Spleen (tissue), 11 donors: Measurements from ENCODE around the gene FLACC1. TPM values are rescaled to one million over a fixed set of nuclear protein-coding genes. Genes with fewer than 3 reads are reported as not detected.

Source experiments
- DNase-seq: peaks from one replicate; pipeline ENCODE4 v3.0.0-alpha.2; 2020
- H3K27ac ChIP-seq, 8 donors: fragments of 200-600 bp; sonication (generic) in 7 of 8; 1 replicate in 4 of 8; 2 replicates in 4 of 8; pipeline versions ENCODE4 v1.5.0 to v1.8.0; 2016 to 2021; ENCODE audit warnings: inconsistent platforms in 4 of 8, mild to moderate bottlenecking in 4 of 8, moderate library complexity in 1 of 8
- H3K27me3 ChIP-seq, 7 donors: fragments of 200-600 bp; sonication (generic) in 6 of 7; replicated peaks in 1 of 7; 1 replicate in 4 of 7; 2 replicates in 3 of 7; pipeline versions ENCODE4 v1.5.0 to v1.8.0; 2016 to 2021; ENCODE audit warnings: inconsistent platforms in 3 of 7, mild to moderate bottlenecking in 1 of 7
- H3K36me3 ChIP-seq, 6 donors: fragments of 200-600 bp; sonication (generic) in 5 of 6; 1 replicate in 4 of 6; 2 replicates in 2 of 6; pipeline versions ENCODE4 v1.5.0 to v1.8.0; 2016 to 2021; ENCODE audit warnings: inconsistent platforms in 2 of 6
- H3K4me1 ChIP-seq, 6 donors: fragments of 200-600 bp; sonication (generic) in 5 of 6; 1 replicate in 3 of 6; 2 replicates in 3 of 6; pipeline versions ENCODE4 v1.5.0 to v1.8.0; 2016 to 2021; ENCODE audit warnings: inconsistent platforms in 3 of 6
- H3K4me3 ChIP-seq, 8 donors: fragments of 200-600 bp; sonication (generic) in 7 of 8; 1 replicate in 4 of 8; 2 replicates in 4 of 8; pipeline versions ENCODE4 v1.5.0 to v1.8.0; 2016 to 2021; ENCODE audit warnings: inconsistent platforms in 4 of 8, mild to moderate bottlenecking in 4 of 8, moderate library complexity in 2 of 8
- H3K9me3 ChIP-seq, 8 donors: fragments of 200-600 bp; sonication (generic) in 7 of 8; 1 replicate in 4 of 8; 2 replicates in 4 of 8; pipeline versions ENCODE4 v1.5.0 to v1.8.0; 2016 to 2021; ENCODE audit warnings: inconsistent platforms in 4 of 8
- POLR2A ChIP-seq, 3 donors: fragments of 450-650 bp; IDR thresholded peaks; one replicate each; pipeline ENCODE4 v1.5.1; 2017; ENCODE audit warnings: antibody characterized with exemption in 3 of 3, mild to moderate bottlenecking in 1 of 3
- POLR2AphosphoS5 ChIP-seq, 3 donors: sonication (generic); formaldehyde crosslinking; IDR thresholded peaks; one replicate each; pipeline ENCODE4 v1.5.1; 2017; ENCODE audit warnings: antibody characterized with exemption in 3 of 3
- WGBS, 5 donors: extraction: QIAGEN DNeasy Blood & Tissue Kit in 3 of 5; methylation state at CpG; one replicate each; pipeline versions ENCODE4 v1.1.5 to v1.1.7; 2013 to 2018; 5-methylcytosine and 5-hydroxymethylcytosine counted together
- intact Hi-C: fragments of 100-400 bp; cut with DNase I; formaldehyde crosslinking; loops from one replicate; pipeline ENCODE4 v1.15.0; 2023; ENCODE audit warnings: low total_unique reads
- polyA plus RNA-seq, 3 donors: library from polyadenylated mRNA; stranded (reverse); fragments of 200-250 nt; gene quantifications; one replicate each; pipeline ENCODE4 v1.2.1, GENCODE V29; 2013
- total RNA-seq, 7 donors: library from RNA; depleted of rRNA in 3 of 7; stranded (reverse); fragments of >200 nt in 3 of 7; fragmentation: NEBNext Ultra II Directional in 4 of 7; extraction: Animal tissue kit (Norgen Biotek cat#: 25700) in 4 of 7; gene quantifications; one replicate each; pipeline versions ENCODE4 v1.1.0 to v1.2.1, GENCODE V29; 2016 to 2021
- TF ChIP-seq, protein P1 (sequence below), 11 experiments: fragments of 200-600 bp in 7 of 11; fragments of 450-650 bp in 4 of 11; sonication (generic) in 4 of 11; IDR thresholded peaks in 8 of 11; conservative IDR thresholded peaks in 3 of 11; 1 replicate in 7 of 11; 2 replicates in 4 of 11; pipeline versions ENCODE4 v1.4.0 to v1.8.0; 2016 to 2021; ENCODE audit warnings: antibody characterized with exemption in 11 of 11, inconsistent platforms in 4 of 11, mild to moderate bottlenecking in 1 of 11
- donor health status: healthy with polysubstance abuse.
- donor health status: DM: no; HTN: no; CAD: no; lungs with moderate emphysema.
- donor health status: DM: no; HTN: no; CAD: no.
- donor health status: Bipolar disorder and iron deficiency.
- donor health status: healthy.
- donor health status: DM: no; HTN: no; CAD: no.
- donor health status: DM: yes; HTN: yes; CAD: no.

FLACC1 gene
- total and polyA plus RNA-seq, 10 donors = 0.30 to 5.7 (median 3.1) TPM

DNA sequence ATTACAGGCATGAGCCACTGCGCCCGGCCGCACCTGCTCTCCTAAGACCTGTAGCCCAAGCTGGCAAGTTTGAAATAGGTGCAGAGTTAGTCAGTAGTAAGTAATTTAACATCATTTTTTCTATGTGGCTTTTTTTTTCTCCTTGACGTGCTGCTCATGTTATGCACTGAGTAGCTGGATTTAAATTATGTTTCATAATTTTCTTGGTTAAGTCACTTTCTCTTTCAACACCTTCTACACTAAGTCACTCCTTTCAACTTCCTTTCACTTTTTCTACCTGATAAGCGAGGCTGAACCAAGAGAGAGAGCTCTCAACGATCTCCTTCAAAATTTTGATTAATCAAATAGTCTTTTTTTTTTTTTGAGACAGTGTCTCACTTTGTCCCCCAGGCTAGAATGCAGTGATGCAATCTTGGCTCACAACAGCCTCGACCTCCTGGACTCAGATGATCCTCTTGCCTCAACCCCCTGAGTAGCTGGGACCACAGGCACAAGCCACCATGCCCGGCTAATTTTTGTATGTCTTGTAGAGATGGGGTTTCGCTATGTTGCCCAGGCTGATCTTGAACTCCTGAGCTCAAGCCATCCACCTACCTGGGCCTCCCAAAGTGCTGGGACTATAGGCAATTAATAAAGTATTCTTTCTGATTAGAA, 83.7 kb downstream of the FLACC1 start:
- no peak for DNase-seq
- Histone ChIP-seq H3K27ac (peak overlapping the region in 3 of 8 donors; percentile 24 to 40 (median 31)), H3K4me3 (no peak overlapping the region), H3K9me3 (no peaks in the 10 kb centered on the region), H3K4me1 (peaks cover 0 to 72% (median 24%) of the 10 kb centered on the region in 6 donors), H3K27me3 (no peaks in the 10 kb centered on the region), H3K36me3 (peaks cover 8 to 100% (median 93%) of the 10 kb centered on the region in 6 donors)
- TF ChIP-seq, protein P1, sequence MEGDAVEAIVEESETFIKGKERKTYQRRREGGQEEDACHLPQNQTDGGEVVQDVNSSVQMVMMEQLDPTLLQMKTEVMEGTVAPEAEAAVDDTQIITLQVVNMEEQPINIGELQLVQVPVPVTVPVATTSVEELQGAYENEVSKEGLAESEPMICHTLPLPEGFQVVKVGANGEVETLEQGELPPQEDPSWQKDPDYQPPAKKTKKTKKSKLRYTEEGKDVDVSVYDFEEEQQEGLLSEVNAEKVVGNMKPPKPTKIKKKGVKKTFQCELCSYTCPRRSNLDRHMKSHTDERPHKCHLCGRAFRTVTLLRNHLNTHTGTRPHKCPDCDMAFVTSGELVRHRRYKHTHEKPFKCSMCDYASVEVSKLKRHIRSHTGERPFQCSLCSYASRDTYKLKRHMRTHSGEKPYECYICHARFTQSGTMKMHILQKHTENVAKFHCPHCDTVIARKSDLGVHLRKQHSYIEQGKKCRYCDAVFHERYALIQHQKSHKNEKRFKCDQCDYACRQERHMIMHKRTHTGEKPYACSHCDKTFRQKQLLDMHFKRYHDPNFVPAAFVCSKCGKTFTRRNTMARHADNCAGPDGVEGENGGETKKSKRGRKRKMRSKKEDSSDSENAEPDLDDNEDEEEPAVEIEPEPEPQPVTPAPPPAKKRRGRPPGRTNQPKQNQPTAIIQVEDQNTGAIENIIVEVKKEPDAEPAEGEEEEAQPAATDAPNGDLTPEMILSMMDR (IDR thresholded peaks at IDR 0.05 in 8 of 11, conservative IDR thresholded peaks at IDR 0.05 in 3 of 11) = no peak
- no peak for TF ChIP-seq POLR2AphosphoS5 (IDR thresholded peaks at IDR 0.05)
- TF ChIP-seq POLR2A (IDR thresholded peaks at IDR 0.05) = no peak
- 71 to 89% (median 80%) methylated on average over 9 of the region's 9 CpGs for WGBS, 5 donors
- intact Hi-C loops = no loop called here

- H3K27me3 ChIP-seq = no peaks in the 10 kb centered on the region
- peak overlapping the region in 2 of 8 donors; percentile 31 to 58 for H3K27ac ChIP-seq
- no peak for DNase-seq
- peaks cover 3 to 100% (median 93%) of the 10 kb centered on the region in 6 donors for H3K36me3 ChIP-seq
- no peaks in the 10 kb centered on the region for H3K9me3 ChIP-seq
- peaks cover 0 to 75% (median 35%) of the 10 kb centered on the region in 6 donors for H3K4me1 ChIP-seq
- intact Hi-C loops = no loop called here
- WGBS, 5 donors = 92 to 100% (median 94%) methylated on average over 2 of the region's 2 CpGs
- H3K4me3 ChIP-seq = no peak overlapping the region
- TF ChIP-seq POLR2AphosphoS5 (IDR thresholded peaks at IDR 0.05) (peak in 1 of 3 donors; percentile 19), POLR2A (IDR thresholded peaks at IDR 0.05) (no peak)
- TF ChIP-seq, protein P1 (IDR thresholded peaks at IDR 0.05 in 8 of 11, conservative IDR thresholded peaks at IDR 0.05 in 3 of 11) = no peak
These were observed 85.2 kb downstream of the FLACC1 start for GRCh38 chr2:201271917-201272316.

DNA sequence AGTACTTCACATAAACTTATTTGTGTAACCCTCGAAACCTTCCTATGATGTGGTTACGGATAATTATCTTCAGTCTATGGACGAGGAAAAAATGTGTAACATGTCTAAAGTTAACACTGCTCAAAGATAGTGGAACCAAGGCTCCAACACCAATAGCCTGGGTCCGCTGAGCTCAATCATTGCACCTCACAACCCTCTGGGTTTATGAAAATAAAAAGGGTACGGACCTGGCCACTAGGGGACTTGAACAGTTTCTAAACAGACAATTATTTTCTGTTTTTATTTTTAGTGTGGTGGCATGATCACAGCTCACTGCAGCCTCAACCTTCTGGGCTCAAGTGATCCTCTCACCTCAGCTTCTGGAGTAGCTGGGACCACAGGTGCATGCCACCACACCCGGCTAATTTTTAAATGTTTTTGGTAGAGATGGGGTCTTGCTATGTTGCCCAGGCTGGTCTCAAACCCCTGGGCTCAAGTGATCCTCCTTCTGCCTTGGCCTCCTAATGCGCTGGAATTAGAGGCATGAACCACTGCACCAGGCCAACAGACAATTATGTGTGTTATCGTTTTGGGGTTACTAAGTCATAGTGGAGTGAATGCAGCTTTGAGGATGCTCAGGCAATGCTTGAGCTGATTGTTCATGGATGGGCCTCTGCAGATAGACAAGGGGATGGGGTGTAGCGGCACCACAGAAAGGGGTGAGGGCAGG, 86.7 kb downstream of the FLACC1 start:
- Histone ChIP-seq H3K4me3 (no peak overlapping the region), H3K4me1 (peaks cover 0 to 90% (median 48%) of the 10 kb centered on the region in 6 donors), H3K27ac (no peak overlapping the region), H3K9me3 (no peaks in the 10 kb centered on the region), H3K27me3 (no peaks in the 10 kb centered on the region), H3K36me3 (peaks cover 3 to 100% (median 85%) of the 10 kb centered on the region in 6 donors)
- 86 to 95% (median 93%) methylated on average over 9 of the region's 9 CpGs for WGBS, 5 donors
- intact Hi-C loops = no loop called here
- no peak for DNase-seq
- TF ChIP-seq POLR2AphosphoS5 (IDR thresholded peaks at IDR 0.05) = peak in 1 of 3 donors; percentile 4
- TF ChIP-seq, protein P1 (IDR thresholded peaks at IDR 0.05 in 8 of 11, conservative IDR thresholded peaks at IDR 0.05 in 3 of 11) = no peak

DNA sequence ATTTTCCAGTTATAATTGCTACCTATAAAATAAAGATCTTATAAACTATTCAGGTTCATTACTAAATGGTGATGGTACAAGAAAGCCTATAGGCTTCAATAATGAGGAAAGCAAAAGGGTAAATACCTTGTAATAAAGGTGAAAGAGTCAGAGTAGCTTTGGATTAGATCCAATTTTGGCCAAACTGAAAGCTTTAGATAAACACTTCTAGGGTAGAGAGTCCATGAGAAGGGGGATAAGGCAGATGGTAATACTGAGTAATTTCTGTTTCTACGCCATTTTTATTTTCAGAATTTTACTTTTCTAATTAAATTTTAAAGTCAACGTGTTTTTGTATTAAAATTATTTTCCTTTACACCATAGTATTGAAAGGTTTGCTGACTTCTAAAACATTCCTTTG, 87.4 kb downstream of the FLACC1 start:
- WGBS, 5 donors = 91 to 96% (median 94%) methylated on average over 2 of the region's 2 CpGs
- H3K9me3 ChIP-seq = no peaks in the 10 kb centered on the region
- DNase-seq = no peak
- peaks cover 3 to 95% (median 78%) of the 10 kb centered on the region in 6 donors for H3K36me3 ChIP-seq
- no peak overlapping the region for H3K27ac ChIP-seq
- TF ChIP-seq POLR2A (IDR thresholded peaks at IDR 0.05) = no peak
- TF ChIP-seq POLR2AphosphoS5 (IDR thresholded peaks at IDR 0.05) = no peak
- TF ChIP-seq, protein P1 (IDR thresholded peaks at IDR 0.05 in 8 of 11, conservative IDR thresholded peaks at IDR 0.05 in 3 of 11) = no peak
- no peaks in the 10 kb centered on the region for H3K27me3 ChIP-seq
- intact Hi-C loops = no loop called here
- no peak overlapping the region for H3K4me3 ChIP-seq
- H3K4me1 ChIP-seq = peaks cover 1 to 97% (median 55%) of the 10 kb centered on the region in 6 donors
